Activated gamma-delta T cell treated with anti-CD3 and anti-CD28 coated beads, Interleukin-2, amount 50 U/mL, for 16 hours (primary cell): ENCODE measurements around the gene NME1.

Experiments
- DNase-seq: peaks from one replicate; pipeline ENCODE4 v3.0.0-alpha.2; 2020; ENCODE audit warnings: low read depth

NME1 gene

GRCh38 chr17:51189162-51189561 is 35.8 kb downstream of the NME1 start:
- no peak for DNase-seq

- no peak for DNase-seq
Observed at GRCh38 chr17:51189628-51190027, 36.3 kb downstream of the NME1 start.

- DNase-seq: no peak
Observed at GRCh38 chr17:51191895-51192294, 38.5 kb downstream of the NME1 start.

GRCh38 chr17:51197754-51198153 is 44.4 kb downstream of the NME1 start:
- no peak for DNase-seq

- no peak for DNase-seq
Observed at GRCh38 chr17:51200295-51200694, 46.9 kb downstream of the NME1 start.

DNA sequence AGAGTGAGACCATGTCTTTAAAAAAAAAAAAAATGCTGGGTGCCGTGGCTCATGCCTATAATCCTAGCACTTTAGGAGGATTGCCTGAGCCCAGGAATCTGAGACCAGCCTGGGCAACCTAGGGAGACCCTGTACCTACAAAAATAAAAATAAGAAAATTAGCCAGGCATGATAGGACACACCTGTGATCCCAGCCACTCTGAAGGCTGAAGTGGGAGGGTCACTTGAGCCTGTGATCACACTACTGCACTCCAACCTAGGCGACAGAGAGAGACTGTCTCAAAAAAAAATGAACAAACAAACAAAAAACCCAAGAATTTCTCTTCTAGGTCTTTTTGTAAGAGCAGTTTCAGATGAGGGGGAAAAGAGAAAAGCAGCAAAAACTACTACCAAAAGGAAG is 47.5 kb downstream of the NME1 start:
- DNase-seq: no peak

GRCh38 chr17:51203838-51204237 is 50.5 kb downstream of the NME1 start:
- DNase-seq: no peak
